ENCODE measurements around the gene SUCLG1. TPM values are rescaled to one million over a fixed set of nuclear protein-coding genes. Genes with fewer than 3 reads are reported as not detected.
"Not testable (repeated sequence)": the region's sequence is repeated elsewhere in the genome, so short reads cannot be mapped to it uniquely, and the experiment has no call there.

SUCLG1 gene
- total RNA-seq, 2 experiments from 2014 or later: 70.3 to 70.4 TPM

- Mint-ChIP-seq H3K4me3 (no peak overlapping the region), H3K36me3 (peaks cover 45% of the 10 kb centered on the region), H3K9me3 (no peaks in the 10 kb centered on the region), H3K27ac (no peak overlapping the region), H3K4me1 (ENCODE audit: low read depth) (peaks cover 18% of the 10 kb centered on the region), H3K27me3 (no peaks in the 10 kb centered on the region)
- no peak for DNase-seq
- intact Hi-C loops (cut with micrococcal nuclease): no loop called here
- ChIA-PET CTCF (no interaction called here), POLR2A (no interaction called here)
Observed at GRCh38 chr2:84441505-84441904, 17.6 kb downstream of the SUCLG1 start.

- ChIA-PET CTCF (no interaction called here), POLR2A (no interaction called here)
- Mint-ChIP-seq H3K36me3 (peaks cover 45% of the 10 kb centered on the region), H3K4me1 (ENCODE audit: low read depth) (peaks cover 18% of the 10 kb centered on the region), H3K9me3 (no peaks in the 10 kb centered on the region), H3K27ac (no peak overlapping the region), H3K27me3 (no peaks in the 10 kb centered on the region), H3K4me3 (no peak overlapping the region)
- no peak for DNase-seq
- intact Hi-C loops (cut with micrococcal nuclease): no loop called here
Observed at GRCh38 chr2:84441036-84441435, 18.0 kb downstream of the SUCLG1 start.

- no peak for DNase-seq
Observed at GRCh38 chr2:84435345-84436025, 23.6 kb downstream of the SUCLG1 start.

GRCh38 chr2:84429328-84429727 lies 29.8 kb downstream of the SUCLG1 start:
- Mint-ChIP-seq H3K4me1 (ENCODE audit: low read depth) (no peaks in the 10 kb centered on the region), H3K27ac (no peak overlapping the region), H3K36me3 (peaks cover 36% of the 10 kb centered on the region), H3K4me3 (no peak overlapping the region), H3K9me3 (no peaks in the 10 kb centered on the region), H3K27me3 (no peaks in the 10 kb centered on the region)
- intact Hi-C loops (cut with micrococcal nuclease): no loop called here
- DNase-seq: no peak
- POLR2A ChIA-PET: no interaction called here
- CTCF ChIA-PET: no interaction called here

More at GRCh38 chr2:84435345-84436025, 23.6 kb downstream of the SUCLG1 start:
- Mint-ChIP-seq H3K27ac (no peak overlapping the region), H3K27me3 (no peaks in the 10 kb centered on the region), H3K36me3 (peaks cover 41% of the 10 kb centered on the region), H3K4me3 (no peak overlapping the region), H3K9me3 (no peaks in the 10 kb centered on the region), H3K4me1 (ENCODE audit: low read depth) (peaks cover 4% of the 10 kb centered on the region)
- intact Hi-C loops (cut with micrococcal nuclease): no loop called here
- CTCF ChIA-PET: no interaction called here
- POLR2A ChIA-PET: no interaction called here

- Mint-ChIP-seq H3K36me3 (peaks cover 42% of the 10 kb centered on the region), H3K9me3 (no peaks in the 10 kb centered on the region), H3K27me3 (no peaks in the 10 kb centered on the region), H3K4me3 (no peak overlapping the region), H3K4me1 (ENCODE audit: low read depth) (no peaks in the 10 kb centered on the region), H3K27ac (no peak overlapping the region)
- intact Hi-C loops (cut with micrococcal nuclease): no loop called here
- CTCF ChIA-PET: no interaction called here
- no peak for DNase-seq
- POLR2A ChIA-PET: no interaction called here
Observed at GRCh38 chr2:84427235-84428138, 31.6 kb downstream of the SUCLG1 start.

- intact Hi-C loops (cut with micrococcal nuclease): no loop called here
- no peaks in the 10 kb centered on the region for H3K4me1 Mint-ChIP-seq (ENCODE audit: low read depth)
- H3K36me3 Mint-ChIP-seq: peaks cover 37% of the 10 kb centered on the region
- ChIA-PET CTCF (interaction anchor here (1.0 kb wide), 1 partner anchor 11 kb away, joined by 3 read pairs; no protein-coding TSS in a partner anchor), POLR2A (no interaction called here)
- DNase-seq: no peak
- no peaks in the 10 kb centered on the region for H3K27me3 Mint-ChIP-seq
- H3K9me3 Mint-ChIP-seq: no peaks in the 10 kb centered on the region
- H3K27ac Mint-ChIP-seq: no peak overlapping the region
- no peak overlapping the region for H3K4me3 Mint-ChIP-seq
Observed at GRCh38 chr2:84425310-84425709, 33.8 kb downstream of the SUCLG1 start.

- Mint-ChIP-seq H3K27ac (no peak overlapping the region), H3K4me3 (no peak overlapping the region), H3K36me3 (peaks cover 30% of the 10 kb centered on the region), H3K9me3 (no peaks in the 10 kb centered on the region), H3K27me3 (no peaks in the 10 kb centered on the region), H3K4me1 (ENCODE audit: low read depth) (no peaks in the 10 kb centered on the region)
- POLR2A ChIA-PET: no interaction called here
- DNase-seq: no peak
- CTCF ChIA-PET: no interaction called here
- intact Hi-C loops (cut with micrococcal nuclease): loop anchor here (5.0 kb wide), 1 partner anchor 107 kb away; no protein-coding TSS in a partner anchor
Observed at GRCh38 chr2:84424152-84424551, 34.9 kb downstream of the SUCLG1 start.

- ChIA-PET CTCF (no interaction called here), POLR2A (interaction anchor here (0.6 kb wide), 1 partner anchor 47 kb away, joined by 3 read pairs; no protein-coding TSS in a partner anchor)
- no peak overlapping the region for H3K27ac Mint-ChIP-seq
- peaks cover 23% of the 10 kb centered on the region for H3K36me3 Mint-ChIP-seq
- no peak overlapping the region for H3K4me3 Mint-ChIP-seq
- intact Hi-C loops (cut with micrococcal nuclease): loop anchor here (5.0 kb wide), 1 partner anchor 104 kb away; no protein-coding TSS in a partner anchor
- DNase-seq: no peak
- H3K9me3 Mint-ChIP-seq: no peaks in the 10 kb centered on the region
- H3K27me3 Mint-ChIP-seq: no peaks in the 10 kb centered on the region
- peaks cover 5% of the 10 kb centered on the region for H3K4me1 Mint-ChIP-seq (ENCODE audit: low read depth)
Observed at GRCh38 chr2:84421791-84422190, 37.3 kb downstream of the SUCLG1 start.

- ChIA-PET POLR2A (interaction anchor here (0.6 kb wide), 1 partner anchor 46 kb away, joined by 3 read pairs; no protein-coding TSS in a partner anchor), CTCF (no interaction called here)
- Mint-ChIP-seq H3K4me3 (no peak overlapping the region), H3K4me1 (ENCODE audit: low read depth) (peaks cover 5% of the 10 kb centered on the region), H3K36me3 (peaks cover 23% of the 10 kb centered on the region), H3K27me3 (no peaks in the 10 kb centered on the region), H3K27ac (no peak overlapping the region), H3K9me3 (no peaks in the 10 kb centered on the region)
- no peak for DNase-seq
- intact Hi-C loops (cut with micrococcal nuclease): loop anchor here (5.0 kb wide), 1 partner anchor 104 kb away; no protein-coding TSS in a partner anchor
Observed at GRCh38 chr2:84421197-84421596, 37.9 kb downstream of the SUCLG1 start.

- peaks cover 5% of the 10 kb centered on the region for H3K4me1 Mint-ChIP-seq (ENCODE audit: low read depth)
Observed at GRCh38 chr2:84417453-84418145, 41.5 kb downstream of the SUCLG1 start.

GRCh38 chr2:84409531-84409930 lies 49.5 kb downstream of the SUCLG1 start:
- H3K4me1 Mint-ChIP-seq (ENCODE audit: low read depth): no peaks in the 10 kb centered on the region
- H3K9me3 Mint-ChIP-seq: no peaks in the 10 kb centered on the region
- H3K4me3 Mint-ChIP-seq: no peak overlapping the region
- ChIA-PET POLR2A (no interaction called here), CTCF (no interaction called here)
- no peak for DNase-seq
- no peak overlapping the region for H3K27ac Mint-ChIP-seq
- no peaks in the 10 kb centered on the region for H3K36me3 Mint-ChIP-seq
- no peaks in the 10 kb centered on the region for H3K27me3 Mint-ChIP-seq
- intact Hi-C loops (cut with micrococcal nuclease): no loop called here

More at GRCh38 chr2:84417453-84418145, 41.5 kb downstream of the SUCLG1 start:
- no peak overlapping the region for H3K27ac Mint-ChIP-seq
- no peaks in the 10 kb centered on the region for H3K27me3 Mint-ChIP-seq
- intact Hi-C loops (cut with micrococcal nuclease): no loop called here
- peaks cover 8% of the 10 kb centered on the region for H3K36me3 Mint-ChIP-seq
- no peak overlapping the region for H3K4me3 Mint-ChIP-seq
- ChIA-PET CTCF (no interaction called here), POLR2A (no interaction called here)
- DNase-seq: no peak
- no peaks in the 10 kb centered on the region for H3K9me3 Mint-ChIP-seq

GRCh38 chr2:84402111-84402510 lies 57.0 kb downstream of the SUCLG1 start:
- H3K36me3 Mint-ChIP-seq; H3K27ac Mint-ChIP-seq; CTCF ChIA-PET; H3K4me1 Mint-ChIP-seq (ENCODE audit: low read depth); H3K4me3 Mint-ChIP-seq; intact Hi-C loops (cut with micrococcal nuclease); H3K9me3 Mint-ChIP-seq; H3K27me3 Mint-ChIP-seq; POLR2A ChIA-PET; DNase-seq: not testable (repeated sequence)
